GM19238 (cell line): ENCODE data around the gene CD46.

ENCODE experiments used
- DNase-seq: peaks from one replicate; pipeline ENCODE4 v3.0.0; 2011; ENCODE audit warnings: low spot score; ENCODE audit not compliant: insufficient read length

Gene CD46

GRCh38 chr1:207794861-207795260 is 43.0 kb downstream of the CD46 start:
- DNase-seq = no peak

- DNase-seq = no peak
Measured at GRCh38 chr1:207797229-207797973, 45.5 kb downstream of the CD46 start.

GRCh38 chr1:207798847-207799246 is 47.0 kb downstream of the CD46 start:
- no peak for DNase-seq

- DNase-seq = no peak
Measured at GRCh38 chr1:207799989-207800648, 48.3 kb downstream of the CD46 start.

- DNase-seq = no peak
Measured at GRCh38 chr1:207801819-207802218, 50.0 kb downstream of the CD46 start.

- no peak for DNase-seq
Measured at GRCh38 chr1:207803678-207804077, 51.8 kb downstream of the CD46 start.

GRCh38 chr1:207804721-207805468 is 53.0 kb downstream of the CD46 start:
- DNase-seq = no peak

- DNase-seq = no peak
Measured at GRCh38 chr1:207805841-207806421, 54.1 kb downstream of the CD46 start.

GRCh38 chr1:207806531-207807325 is 54.9 kb downstream of the CD46 start:
- no peak for DNase-seq

GRCh38 chr1:207807326-207807689 is 55.5 kb downstream of the CD46 start:
- DNase-seq = no peak

GRCh38 chr1:207807690-207808321 is 56.0 kb downstream of the CD46 start:
- DNase-seq = no peak

GRCh38 chr1:207808322-207808705 is 56.5 kb downstream of the CD46 start:
- no peak for DNase-seq

- no peak for DNase-seq
Measured at GRCh38 chr1:207808911-207809555, 57.2 kb downstream of the CD46 start.

GRCh38 chr1:207810173-207810572 is 58.3 kb downstream of the CD46 start:
- DNase-seq = no peak

- DNase-seq = no peak
Measured at GRCh38 chr1:207810606-207811295, 58.9 kb downstream of the CD46 start.

- no peak for DNase-seq
Measured at GRCh38 chr1:207811319-207811718, 59.5 kb downstream of the CD46 start.

- DNase-seq = no peak
Measured at GRCh38 chr1:207811920-207812720, 60.3 kb downstream of the CD46 start.

GRCh38 chr1:207812778-207813511 is 61.1 kb downstream of the CD46 start:
- DNase-seq = no peak
